HG03045 (cell line): ENCODE measurements around the gene DIP2B.
"Not testable (repeated sequence)": the region's sequence is repeated elsewhere in the genome, so short reads cannot be mapped to it uniquely, and the experiment has no call there.

Source experiments
- ATAC-seq: cut with Tn5 transposase; IDR thresholded peaks from one replicate; pipeline ENCODE4 v1.9.1; 2021; ENCODE audit warnings: mild to moderate bottlenecking, moderate library complexity; ENCODE audit not compliant: unreplicated experiment

Gene DIP2B

DNA sequence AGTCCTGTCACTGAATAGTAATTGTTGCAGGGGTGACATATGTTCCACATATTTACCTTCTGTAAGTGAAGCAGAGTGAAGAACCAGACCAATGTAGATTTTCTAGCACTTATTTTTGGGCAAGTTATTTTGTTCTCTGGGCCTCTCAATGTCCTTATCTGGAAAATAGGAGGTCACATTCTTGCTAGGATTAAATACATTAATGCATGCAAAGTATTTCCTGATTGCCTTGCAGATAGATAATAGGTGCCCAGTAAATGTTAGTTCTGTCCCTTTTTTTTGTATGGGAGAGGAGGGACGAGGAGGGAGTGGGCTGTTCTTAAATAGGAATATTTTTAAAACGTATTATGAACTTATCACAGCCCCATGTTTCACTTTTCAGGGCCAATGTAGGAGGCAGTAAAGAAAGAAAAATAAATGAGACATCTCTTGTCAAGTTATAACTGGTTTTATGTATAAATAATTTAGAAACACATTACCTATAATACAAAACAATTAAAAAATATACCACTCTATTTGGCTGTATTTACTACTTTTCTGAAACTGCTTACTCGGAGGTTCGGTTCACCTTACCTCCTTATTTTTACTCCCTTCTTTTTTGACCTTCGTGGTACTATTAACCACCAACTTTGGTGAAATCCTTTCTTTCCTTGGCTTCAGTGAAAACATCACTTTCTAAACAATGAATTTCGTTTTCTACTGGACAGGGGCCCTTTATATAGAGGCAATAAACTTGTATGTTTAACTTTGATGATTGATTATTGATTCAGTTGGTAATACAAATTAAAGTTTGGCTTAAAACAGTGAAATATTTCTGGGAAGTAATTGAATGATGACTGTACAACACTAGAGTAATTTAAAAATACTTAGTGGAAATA is 41.9 kb downstream of the DIP2B start:
- ATAC-seq: no peak

DNA sequence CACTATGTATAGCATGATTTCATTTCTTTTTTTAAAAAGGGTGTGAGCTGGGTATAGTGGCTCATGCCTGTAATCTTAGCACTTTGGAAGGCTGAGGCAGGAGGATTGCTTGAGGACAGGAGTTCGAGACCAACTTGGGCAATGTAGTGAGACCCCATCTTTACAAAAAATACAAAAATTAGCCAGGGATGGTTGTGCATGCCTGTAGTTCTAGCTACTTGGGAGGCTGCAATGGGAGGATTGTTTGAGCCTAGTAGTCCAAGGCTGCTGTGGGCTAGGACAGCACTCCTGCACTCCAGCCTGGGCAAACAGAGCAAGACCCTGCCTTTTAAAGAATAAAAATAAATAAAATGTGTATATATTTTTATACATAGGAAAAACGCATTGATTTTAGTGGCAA is 43.0 kb downstream of the DIP2B start:
- ATAC-seq: no peak

DNA sequence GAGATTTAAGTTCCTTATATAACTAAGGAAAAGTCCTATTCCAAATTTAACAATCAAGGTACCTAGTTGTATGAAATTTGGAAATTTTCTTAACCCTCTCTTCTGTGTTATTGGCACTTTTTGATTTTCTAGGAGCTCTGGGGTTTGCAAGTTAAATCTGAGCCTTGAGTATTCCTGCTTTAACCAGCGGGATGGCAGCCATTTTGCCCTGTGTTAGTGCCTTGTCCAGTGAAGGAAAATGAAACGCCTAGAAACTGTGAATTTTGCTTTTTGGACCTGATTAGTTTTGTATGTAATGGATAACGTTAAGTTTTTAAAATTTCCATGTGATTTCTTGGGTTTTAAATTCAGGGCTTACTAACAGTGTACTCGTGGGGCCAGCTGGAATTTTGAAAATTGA is 45.1 kb downstream of the DIP2B start:
- no peak for ATAC-seq

DNA sequence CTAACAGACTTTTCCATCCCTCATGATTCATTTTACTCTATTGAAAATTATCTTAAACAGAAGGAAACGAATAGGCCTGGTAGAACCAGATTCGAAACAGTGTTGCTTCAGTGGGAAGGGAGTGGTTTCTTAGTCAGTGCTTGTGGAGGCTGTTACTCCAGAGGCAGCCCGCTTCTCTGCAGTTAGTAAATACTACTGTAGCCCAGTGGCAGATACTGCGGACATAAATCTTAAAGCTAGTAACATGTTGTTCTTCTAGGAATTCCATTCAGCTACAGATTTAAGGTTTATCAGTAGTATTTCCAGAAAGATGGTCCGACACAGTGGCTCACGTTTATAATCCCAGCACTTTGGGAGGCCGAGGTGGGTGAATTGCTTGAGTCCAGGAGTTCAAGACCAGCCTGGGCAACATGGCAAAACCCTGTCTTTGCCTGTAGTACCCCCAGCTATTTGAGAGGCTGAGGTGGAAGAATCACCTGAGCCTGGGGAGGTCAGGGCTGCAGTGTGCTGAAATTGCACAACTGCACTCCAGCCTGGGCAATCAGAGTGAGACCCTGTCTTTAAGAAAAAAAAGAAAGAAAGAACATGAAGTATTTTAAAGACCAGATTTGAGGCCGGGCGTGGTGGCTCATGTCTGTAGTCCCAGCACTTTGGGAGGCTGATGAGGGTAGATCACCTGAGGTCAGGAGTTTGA is 45.9 kb downstream of the DIP2B start:
- no peak for ATAC-seq

DNA sequence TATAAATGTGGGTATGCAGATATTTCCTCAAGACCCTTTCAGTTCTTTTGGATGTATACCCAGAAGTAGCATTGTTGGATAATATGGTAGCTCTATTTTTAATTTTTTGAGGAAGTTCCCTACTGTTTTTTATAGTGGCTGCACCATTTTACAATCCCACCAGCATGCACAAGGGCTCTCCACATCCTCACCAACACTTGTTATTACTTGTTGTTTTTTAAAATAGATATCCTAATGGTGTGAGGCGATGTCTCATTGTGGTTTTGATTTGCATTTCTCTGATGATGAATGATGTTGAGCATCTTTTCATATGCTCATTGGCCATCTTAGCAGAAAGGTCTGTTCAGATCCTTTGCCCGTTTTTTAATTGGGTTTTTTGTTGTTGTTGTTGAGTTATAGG is 47.1 kb downstream of the DIP2B start:
- no peak for ATAC-seq

DNA sequence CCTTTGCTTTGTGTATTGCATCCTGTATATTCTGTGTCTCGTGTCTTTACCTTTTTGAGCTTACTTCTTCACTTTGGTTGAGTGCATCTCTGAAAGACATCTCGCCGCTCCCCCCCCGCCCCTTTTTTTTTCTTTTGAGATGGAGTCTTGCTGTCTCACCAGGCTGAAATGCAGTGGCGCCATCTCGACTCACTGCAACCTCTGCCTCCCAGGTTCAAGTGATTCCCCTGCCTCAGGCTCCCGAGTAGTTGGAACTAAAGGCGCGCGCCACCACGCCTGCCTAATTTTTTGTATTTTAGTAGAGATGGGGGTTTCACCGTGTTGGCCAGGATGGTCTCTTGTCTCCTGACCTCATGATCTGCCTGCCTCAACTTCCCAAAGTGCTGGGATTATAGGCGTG is 49.9 kb downstream of the DIP2B start:
- ATAC-seq: no peak

DNA sequence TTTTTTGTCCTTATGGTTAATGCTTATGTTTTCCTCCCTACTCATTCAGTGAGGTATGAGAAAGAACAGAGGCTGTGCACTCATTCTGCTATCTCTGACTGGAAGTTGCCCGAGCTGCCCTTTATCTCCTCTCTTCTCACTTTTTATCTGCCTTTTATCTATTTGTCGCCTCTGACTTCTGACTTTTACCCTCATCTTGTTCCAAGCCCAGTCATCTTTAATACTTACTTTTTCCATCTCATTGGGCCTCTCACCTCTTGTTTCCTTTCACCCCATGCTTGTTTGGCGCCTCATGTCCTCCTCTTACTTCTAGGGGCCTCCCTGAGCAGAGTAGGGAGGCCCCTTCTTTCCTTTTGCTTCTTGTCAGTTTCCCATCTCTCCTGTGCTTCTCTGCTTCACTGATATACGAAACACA is 50.7 kb downstream of the DIP2B start:
- no peak for ATAC-seq

DNA sequence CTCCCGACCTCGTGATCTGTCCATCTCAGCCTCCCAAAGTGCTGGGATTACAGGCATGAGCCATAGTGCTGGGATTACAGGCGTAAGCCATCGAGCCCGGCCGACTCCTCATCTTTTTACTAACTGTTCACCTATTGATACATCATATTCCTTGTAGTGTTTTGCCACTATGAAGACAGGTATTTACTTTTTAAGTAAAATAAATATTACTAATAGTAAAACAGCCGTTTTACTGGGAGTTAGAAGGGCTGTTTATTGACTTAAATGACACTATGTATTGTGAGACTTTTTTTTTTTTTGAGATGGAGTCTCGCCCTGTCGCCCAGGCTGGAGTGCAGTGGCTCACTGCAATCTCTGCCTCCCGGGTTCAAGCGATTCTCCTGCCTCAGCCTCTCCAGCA is 51.5 kb downstream of the DIP2B start:
- ATAC-seq: no peak

DNA sequence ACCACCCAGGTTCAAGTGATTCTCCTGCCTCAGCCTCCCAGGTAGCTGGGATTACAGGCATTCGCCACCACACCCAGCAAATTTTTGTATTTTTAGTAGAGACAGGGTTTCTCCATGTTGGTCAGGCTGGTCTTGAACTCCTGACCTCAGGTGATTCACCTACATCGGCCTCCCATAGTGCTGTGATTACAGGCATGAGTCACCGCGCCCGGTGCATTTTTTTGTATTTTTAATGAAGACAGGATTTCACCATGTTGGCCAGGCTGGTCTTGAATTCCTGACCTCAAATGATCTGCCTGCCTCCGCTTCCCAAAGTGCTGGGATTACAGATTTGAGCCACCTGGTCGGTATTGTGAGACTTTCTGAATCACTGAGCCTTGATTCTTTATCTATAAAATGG is 52.0 kb downstream of the DIP2B start:
- not testable (repeated sequence) for ATAC-seq

DNA sequence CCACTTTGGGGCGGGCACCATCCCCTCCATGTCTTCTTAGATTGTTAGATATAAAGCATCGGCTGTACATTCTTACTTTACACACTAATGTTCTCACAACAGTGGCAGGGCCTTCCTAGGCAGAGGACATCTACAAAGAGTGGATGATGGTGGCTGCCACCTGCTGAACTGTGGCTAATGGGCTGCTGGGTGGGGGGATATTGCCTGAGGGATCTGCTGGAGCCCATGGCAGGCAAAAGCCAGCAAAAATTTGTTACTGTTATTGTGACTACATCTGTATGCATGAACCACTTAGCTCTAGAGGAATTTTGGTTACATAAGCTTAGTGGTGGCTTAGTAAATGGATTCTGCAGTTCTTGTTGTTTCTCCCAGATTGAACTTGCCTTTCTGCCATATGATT is 52.6 kb downstream of the DIP2B start:
- ATAC-seq: no peak

DNA sequence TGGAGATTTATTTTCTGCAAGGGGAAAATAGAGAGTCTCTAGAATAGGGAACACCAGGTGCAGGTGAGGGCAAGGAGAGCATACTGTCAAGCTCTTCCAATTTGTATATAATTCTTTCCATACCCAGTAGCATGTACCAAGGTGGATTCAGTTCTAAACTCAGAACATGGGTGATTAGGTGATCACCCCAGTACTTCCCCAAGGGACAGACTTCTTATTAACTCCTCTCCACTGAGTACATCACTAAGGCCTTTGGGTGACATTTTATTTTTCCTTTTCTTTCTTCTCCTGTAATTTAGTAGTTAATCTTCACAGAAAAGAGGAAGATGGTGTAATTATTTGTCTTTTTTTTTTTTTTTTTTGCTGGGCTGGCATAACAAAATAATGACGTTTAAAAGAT is 54.2 kb downstream of the DIP2B start:
- no peak for ATAC-seq

DNA sequence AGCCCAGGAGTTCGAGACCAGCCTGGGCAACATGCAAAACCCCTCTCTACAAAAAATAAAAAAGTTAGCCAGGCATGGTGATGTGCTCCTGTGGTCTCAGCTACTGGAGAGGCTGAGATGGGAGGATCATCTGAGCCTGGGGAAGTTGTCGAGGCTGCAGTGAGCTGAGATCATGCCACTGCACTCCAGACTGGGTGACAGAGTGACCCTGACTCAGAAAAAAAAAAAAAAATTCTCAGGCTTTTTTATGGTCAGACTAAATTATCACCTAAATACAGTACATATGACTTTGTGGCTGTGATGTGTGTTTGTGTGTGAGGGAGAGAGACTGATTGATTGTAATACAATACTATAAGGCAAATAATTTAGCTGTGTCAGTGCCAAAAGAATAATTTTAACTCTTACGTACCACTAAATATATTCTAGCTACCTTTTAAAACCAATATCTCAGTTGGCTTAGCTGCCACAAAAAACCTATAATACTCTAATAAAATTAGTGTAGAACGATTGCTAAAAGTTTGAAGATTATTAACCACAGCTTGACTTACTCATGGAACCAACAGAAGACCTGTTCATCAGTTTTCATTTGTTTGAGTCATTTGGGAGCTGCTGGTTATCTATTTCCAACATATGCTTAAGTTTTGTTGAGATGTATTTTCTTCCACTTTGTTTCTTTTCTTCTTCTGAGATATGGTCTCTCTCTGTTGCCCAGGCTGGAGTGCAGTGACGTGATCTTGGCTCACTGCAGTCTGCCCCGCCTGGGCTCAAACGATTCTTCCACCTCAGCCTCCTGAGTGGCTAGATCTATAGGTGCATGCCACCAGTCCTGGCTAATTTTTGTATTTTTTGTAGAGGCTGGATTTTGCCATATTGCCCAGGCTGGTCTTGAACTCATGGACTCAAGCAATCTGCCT is 58.0 kb downstream of the DIP2B start:
- ATAC-seq: no peak

DNA sequence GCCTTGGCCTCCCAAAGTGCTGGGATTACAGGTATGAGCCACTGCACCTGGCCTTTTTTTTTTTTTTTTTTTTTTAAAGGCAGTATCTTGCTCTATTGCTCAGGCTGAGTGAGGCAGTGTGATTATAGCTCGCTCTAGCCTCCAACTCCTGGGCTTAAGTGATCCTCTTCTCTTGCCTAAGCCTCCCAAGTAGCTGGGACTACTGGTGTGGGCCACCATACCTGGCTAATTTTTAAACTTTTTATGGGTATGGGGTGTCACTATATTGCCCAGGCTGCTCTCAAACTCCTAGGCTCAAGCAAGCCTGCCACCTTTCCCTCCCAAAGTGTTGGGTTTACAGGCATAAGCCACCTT is 58.6 kb downstream of the DIP2B start:
- ATAC-seq: no peak

DNA sequence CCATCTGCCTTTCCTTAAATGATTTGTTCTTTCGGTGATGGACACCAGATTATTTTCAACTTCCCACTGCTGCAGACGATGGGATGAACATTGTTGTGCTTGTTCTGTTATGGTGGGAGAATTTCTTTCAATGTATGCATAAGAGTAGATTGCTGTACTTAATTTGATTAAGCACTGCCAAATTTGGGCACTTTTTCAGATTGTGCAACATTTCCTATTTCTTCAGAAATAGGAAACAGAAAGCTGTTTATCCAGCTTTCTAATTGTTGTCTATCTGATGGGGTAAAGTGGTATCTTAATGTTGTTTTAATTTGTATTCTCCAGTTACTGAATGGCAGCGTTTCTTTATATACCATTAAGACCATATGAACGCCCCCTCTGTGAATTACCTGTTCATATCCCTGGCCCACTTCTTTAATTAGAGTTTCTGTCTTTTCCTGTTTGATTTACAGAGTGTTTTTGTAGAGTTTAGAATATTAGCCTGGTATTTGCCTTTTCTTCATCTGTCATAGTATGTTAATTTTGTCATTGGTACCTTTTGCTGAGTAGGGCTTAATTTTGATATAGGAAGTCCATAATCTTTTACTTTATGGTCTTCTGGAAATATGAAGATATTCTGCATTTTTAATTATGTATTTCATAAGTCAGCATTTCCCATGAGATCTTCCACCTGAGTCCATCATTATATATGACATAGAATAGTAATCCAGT is 59.6 kb downstream of the DIP2B start:
- no peak for ATAC-seq

DNA sequence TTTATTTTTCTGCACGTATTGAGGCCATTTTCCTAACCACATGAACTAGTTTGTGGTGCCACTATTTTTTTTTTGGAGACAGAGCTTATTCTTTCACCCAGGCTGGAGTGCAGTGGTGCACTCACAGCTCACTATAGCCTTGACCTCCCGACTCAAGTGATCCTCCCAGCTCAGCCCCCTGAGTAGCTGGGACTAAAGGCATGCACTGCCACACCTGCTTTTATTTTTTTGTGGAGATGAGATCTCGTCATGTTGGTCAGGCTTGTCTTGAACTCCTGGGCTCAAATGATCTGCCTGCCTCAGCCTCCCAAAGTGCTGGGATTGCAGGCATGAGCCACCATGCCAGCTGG is 60.1 kb downstream of the DIP2B start:
- no peak for ATAC-seq

DNA sequence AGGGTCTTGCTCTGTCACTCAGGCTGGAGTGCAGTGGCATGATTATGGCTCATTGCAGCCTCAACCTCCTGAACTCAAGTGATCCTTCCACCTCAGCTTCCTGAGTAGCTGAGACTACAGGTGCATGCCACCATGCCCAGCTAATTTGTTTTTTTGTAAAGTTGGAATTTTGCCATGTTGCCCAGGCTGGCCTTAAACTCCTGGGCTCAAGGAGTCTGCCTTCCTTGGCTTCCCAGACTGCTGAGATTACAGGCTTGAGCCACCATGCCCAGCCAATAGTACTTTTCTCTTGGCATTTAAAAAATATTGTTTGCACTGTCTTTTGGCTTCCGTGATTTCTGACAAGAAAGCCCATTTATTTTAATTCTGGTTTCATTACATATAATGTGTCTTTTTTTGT is 61.3 kb downstream of the DIP2B start:
- ATAC-seq: no peak

DNA sequence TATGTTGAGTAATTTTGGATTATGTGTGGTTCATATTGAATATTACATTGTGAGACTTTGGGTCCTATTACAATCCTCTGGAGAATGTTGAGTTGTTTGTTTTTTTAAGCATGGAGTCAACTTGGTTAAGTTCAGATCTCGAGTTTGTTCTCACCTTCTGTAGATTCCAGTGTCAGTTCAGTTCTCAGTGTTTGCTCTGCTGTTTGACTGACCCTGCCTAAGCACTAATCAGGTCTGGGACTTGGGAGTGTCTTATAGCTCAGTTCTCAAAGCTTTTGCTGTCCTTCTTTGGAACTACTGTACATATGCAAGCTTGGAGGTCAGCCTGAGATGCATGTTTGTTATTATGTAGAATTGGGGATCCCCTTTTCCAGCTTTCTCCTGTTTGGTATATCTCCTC is 63.1 kb downstream of the DIP2B start:
- ATAC-seq: no peak

DNA sequence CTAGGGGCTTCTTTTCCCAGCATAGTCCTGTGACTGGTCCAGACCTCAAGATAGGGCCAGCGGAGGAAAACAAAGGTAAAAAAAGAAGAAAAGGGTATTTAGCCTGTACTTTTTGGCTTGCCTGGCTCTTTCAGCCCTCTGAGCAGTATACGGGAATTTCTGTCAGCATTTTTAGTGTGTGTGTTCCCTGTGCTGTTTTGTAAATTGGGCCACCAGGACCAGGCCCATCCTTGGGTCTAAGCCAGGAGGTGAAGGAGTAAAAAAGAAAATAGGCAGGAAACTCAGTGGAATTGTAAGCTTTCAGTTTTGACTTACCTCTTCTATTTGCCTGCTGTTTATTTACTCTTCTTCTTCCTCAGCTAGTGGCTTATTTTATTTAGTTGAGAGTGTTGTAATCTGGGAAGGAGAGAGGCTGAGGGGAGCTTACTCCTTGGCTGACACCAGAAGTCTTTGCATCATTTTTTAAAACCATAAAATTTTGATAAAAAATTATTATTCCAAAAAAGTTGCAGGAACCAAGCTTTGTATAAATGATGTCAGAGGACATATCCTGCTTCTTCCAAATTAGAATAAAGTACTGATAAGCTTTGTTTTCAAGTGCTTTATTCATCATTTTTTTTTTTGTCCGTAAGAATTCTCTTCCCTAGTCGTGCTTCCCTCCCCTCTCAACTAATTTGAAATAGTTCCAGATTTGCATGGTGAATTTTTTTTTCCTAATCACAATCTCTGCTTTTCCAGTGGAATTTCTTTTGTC is 63.7 kb downstream of the DIP2B start:
- ATAC-seq: no peak

DNA sequence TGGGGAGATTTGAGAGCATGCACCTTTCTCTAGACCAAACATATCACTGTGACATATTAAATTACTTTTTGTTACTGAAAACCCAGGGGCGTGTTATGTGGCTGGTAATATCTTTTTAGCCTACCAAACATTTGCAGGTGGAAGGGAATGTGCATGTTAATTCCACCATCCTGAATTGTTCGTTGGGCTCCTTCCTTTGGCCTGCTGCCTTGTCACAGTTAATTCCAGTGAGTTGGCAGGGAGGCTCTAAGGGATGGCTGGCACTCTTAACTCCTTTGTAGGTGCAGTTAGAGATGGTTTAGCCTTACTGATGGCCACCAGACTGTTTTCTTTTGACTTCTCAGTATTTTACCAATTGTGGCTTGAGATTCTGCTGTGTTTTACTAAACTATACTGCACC is 64.5 kb downstream of the DIP2B start:
- no peak for ATAC-seq

DNA sequence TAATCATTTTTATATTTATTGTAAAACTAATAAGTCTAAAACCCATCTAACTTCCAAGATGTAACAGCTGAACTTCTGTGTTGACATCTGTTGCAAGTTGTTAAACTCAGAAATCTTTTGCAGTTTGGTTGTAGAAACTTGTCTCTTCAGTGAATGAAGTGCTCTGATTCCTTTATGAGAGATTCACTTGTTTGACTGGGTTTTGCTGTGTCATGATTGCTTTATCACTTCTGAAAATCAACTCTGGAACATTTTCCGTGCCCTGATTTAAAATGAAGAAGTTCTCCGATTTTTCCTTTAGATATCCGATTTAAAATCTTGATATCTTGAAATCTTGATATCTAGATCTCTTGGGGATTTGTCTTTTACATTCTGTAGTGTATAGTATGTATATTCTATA is 65.1 kb downstream of the DIP2B start:
- no peak for ATAC-seq
